Right lobe of liver (tissue), 6 donors: ENCODE data around the gene APOA1. TPM values are rescaled to one million over a fixed set of nuclear protein-coding genes. Genes with fewer than 3 reads are reported as not detected.

Experiments
- ATAC-seq, 4 donors: fragments of 200-7000 bp; cut with Tn5 transposase; one replicate each; pipeline ENCODE4 v1.9.1; 2020; ENCODE audit warnings: mild to moderate bottlenecking in 4 of 4, moderate library complexity in 4 of 4
- DNase-seq, 3 donors: peaks; one replicate each; pipeline ENCODE4 v3.0.0-alpha.2; 2020
- H3K27ac ChIP-seq, 3 donors: fragments of 200-600 bp; one replicate each; pipeline ENCODE4 v1.8.0; 2022
- H3K27me3 ChIP-seq, 2 donors: fragments of 200-600 bp; one replicate each; pipeline ENCODE4 v1.8.0; 2022
- H3K36me3 ChIP-seq, 4 donors: fragments of 200-600 bp; sonication (generic) in 1 of 4; one replicate each; pipeline versions ENCODE4 v1.5.1 to v1.8.0; 2017 to 2022; ENCODE audit warnings: control low read depth in 1 of 4
- H3K4me1 ChIP-seq, 4 donors: fragments of 200-600 bp; sonication (generic) in 1 of 4; one replicate each; pipeline versions ENCODE4 v1.5.1 to v1.8.0; 2017 to 2022; ENCODE audit warnings: control low read depth in 1 of 4
- H3K4me3 ChIP-seq, 3 donors: fragments of 200-600 bp; one replicate each; pipeline ENCODE4 v1.8.0; 2022
- H3K9me3 ChIP-seq, 4 donors: fragments of 200-600 bp; sonication (generic) in 1 of 4; one replicate each; pipeline versions ENCODE4 v1.5.1 to v1.8.0; 2017 to 2022; ENCODE audit warnings: control low read depth in 1 of 4
- POLR2A ChIP-seq: fragments of 450-650 bp; IDR thresholded peaks from one replicate; pipeline ENCODE4 v1.6.1; 2017; ENCODE audit warnings: antibody characterized with exemption, mild to moderate bottlenecking
- WGBS: methylation state at CpG from one replicate; pipeline ENCODE4 v1.1.6; 2018; ENCODE audit warnings: low coverage, low lambda C conversion rate; ENCODE audit not compliant: insufficient coverage; ENCODE audit errors: missing lambda C conversion rate; 5-methylcytosine and 5-hydroxymethylcytosine counted together
- intact Hi-C, 2 donors: fragments of 100-400 bp; cut with DNase I; formaldehyde crosslinking; loops; one replicate each; pipeline versions ENCODE4 v1.11.2 to v1.14.1; 2022
- total RNA-seq, 6 experiments: library from RNA; depleted of rRNA in 2 of 6; stranded (reverse); fragments of >200 nt in 2 of 6; fragmentation: NEBNext Ultra II Directional in 3 of 6; extraction: Animal tissue kit (Norgen Biotek cat#: 25700) in 3 of 6; gene quantifications; one replicate each; pipeline versions ENCODE4 v1.1.0 to v1.2.4, GENCODE V29; 2016 to 2023
- TF ChIP-seq, protein P1 (sequence below), 4 donors: fragments of 200-600 bp in 3 of 4; fragments of 450-650 bp in 1 of 4; IDR thresholded peaks; one replicate each; pipeline versions ENCODE4 v1.5.1 to v1.8.0; 2016 to 2022; ENCODE audit warnings: antibody characterized with exemption in 4 of 4, mild to moderate bottlenecking in 2 of 4
- donor health status: DM: no; HTN: yes; CAD: no.
- donor health status: DM: no; HTN: no; CAD: no.
- donor health status: DM: no; HTN: no; CAD: no.
- donor health status: DM: no; HTN: yes; CAD: no.
- donor health status: DM: no; HTN: yes; CAD: no.

The APOA1 gene
- total RNA-seq, 6 experiments from 2014 or later, result 5,429 to 12,494 (median 8,679) TPM

GRCh38 chr11:116833816-116834534 is 3.4 kb downstream of the APOA1 start:
- ATAC-seq (peak; percentile 5 to 30 (median 24)), DNase-seq (peak; percentile 65 to 92 (median 87))
- H3K9me3 ChIP-seq, result no peaks in the 10 kb centered on the region
- peaks cover 0 to 22% (median 6%) of the 10 kb centered on the region in 4 donors for H3K4me1 ChIP-seq
- TF ChIP-seq, protein P1, sequence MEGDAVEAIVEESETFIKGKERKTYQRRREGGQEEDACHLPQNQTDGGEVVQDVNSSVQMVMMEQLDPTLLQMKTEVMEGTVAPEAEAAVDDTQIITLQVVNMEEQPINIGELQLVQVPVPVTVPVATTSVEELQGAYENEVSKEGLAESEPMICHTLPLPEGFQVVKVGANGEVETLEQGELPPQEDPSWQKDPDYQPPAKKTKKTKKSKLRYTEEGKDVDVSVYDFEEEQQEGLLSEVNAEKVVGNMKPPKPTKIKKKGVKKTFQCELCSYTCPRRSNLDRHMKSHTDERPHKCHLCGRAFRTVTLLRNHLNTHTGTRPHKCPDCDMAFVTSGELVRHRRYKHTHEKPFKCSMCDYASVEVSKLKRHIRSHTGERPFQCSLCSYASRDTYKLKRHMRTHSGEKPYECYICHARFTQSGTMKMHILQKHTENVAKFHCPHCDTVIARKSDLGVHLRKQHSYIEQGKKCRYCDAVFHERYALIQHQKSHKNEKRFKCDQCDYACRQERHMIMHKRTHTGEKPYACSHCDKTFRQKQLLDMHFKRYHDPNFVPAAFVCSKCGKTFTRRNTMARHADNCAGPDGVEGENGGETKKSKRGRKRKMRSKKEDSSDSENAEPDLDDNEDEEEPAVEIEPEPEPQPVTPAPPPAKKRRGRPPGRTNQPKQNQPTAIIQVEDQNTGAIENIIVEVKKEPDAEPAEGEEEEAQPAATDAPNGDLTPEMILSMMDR (IDR thresholded peaks at IDR 0.05), result no peak
- peak; percentile 38 for TF ChIP-seq POLR2A
- 39% methylated on average over 11 of the region's 14 CpGs for WGBS
- H3K4me3 ChIP-seq, result no peak overlapping the region
- intact Hi-C loops, result no loop called here
- peak overlapping the region in 2 of 3 donors; percentile 80 to 87 for H3K27ac ChIP-seq
- no peaks in the 10 kb centered on the region for H3K27me3 ChIP-seq
- peaks cover 0 to 6% (median 0%) of the 10 kb centered on the region in 4 donors for H3K36me3 ChIP-seq

GRCh38 chr11:116833491-116833815 is 4.0 kb downstream of the APOA1 start:
- Histone ChIP-seq H3K4me3 (peak overlapping the region in 2 of 3 donors; percentile 81 to 90), H3K9me3 (no peaks in the 10 kb centered on the region), H3K4me1 (peaks cover 0 to 22% (median 6%) of the 10 kb centered on the region in 4 donors), H3K27ac (peak overlapping the region in 2 of 3 donors; percentile 80 to 87), H3K36me3 (peaks cover 0 to 6% (median 0%) of the 10 kb centered on the region in 4 donors), H3K27me3 (no peaks in the 10 kb centered on the region)
- no peak for ATAC-seq
- DNase-seq, result no peak
- intact Hi-C loops, result no loop called here
- WGBS, result 37% methylated on average over 9 of the region's 10 CpGs
- no peak for TF ChIP-seq POLR2A
- TF ChIP-seq, protein P1 (IDR thresholded peaks at IDR 0.05), result no peak

- peaks cover 0 to 22% (median 5%) of the 10 kb centered on the region in 4 donors for H3K4me1 ChIP-seq
- intact Hi-C loops, result no loop called here
- 27% methylated on average over 4 of the region's 13 CpGs for WGBS
- peak overlapping the region; percentile 18 to 90 (median 81) for H3K4me3 ChIP-seq
- peak overlapping the region in 2 of 3 donors; percentile 80 to 87 for H3K27ac ChIP-seq
- ATAC-seq, result peak in 3 of 4 donors; percentile 1 to 16 (median 7)
- DNase-seq, result peak; percentile 68 to 83 (median 81)
- TF ChIP-seq POLR2A, result peak; percentile 58
- TF ChIP-seq, protein P1 (IDR thresholded peaks at IDR 0.05), result peak in 1 of 4 donors; percentile 23
- peaks cover 0 to 6% (median 0%) of the 10 kb centered on the region in 4 donors for H3K36me3 ChIP-seq
- H3K9me3 ChIP-seq, result no peaks in the 10 kb centered on the region
- no peaks in the 10 kb centered on the region for H3K27me3 ChIP-seq
These were observed 4.8 kb downstream of the APOA1 start for GRCh38 chr11:116832350-116833290.

DNA sequence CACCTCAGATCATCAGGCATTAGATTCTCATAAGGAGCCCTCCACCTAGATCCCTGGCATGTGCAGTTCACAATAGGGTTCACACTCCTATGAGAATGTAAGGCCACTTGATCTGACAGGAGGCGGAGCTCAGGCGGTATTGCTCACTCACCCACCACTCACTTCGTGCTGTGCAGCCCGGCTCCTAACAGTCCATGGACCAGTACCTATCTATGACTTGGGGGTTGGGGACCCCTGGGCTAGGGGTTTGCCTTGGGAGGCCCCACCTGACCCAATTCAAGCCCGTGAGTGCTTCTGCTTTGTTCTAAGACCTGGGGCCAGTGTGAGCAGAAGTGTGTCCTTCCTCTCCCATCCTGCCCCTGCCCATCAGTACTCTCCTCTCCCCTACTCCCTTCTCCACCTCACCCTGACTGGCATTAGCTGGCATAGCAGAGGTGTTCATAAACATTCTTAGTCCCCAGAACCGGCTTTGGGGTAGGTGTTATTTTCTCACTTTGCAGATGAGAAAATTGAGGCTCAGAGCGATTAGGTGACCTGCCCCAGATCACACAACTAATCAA is 5.6 kb downstream of the APOA1 start:
- Histone ChIP-seq H3K4me1 (peaks cover 0 to 29% (median 9%) of the 10 kb centered on the region in 4 donors), H3K4me3 (peak overlapping the region; percentile 48 to 90 (median 81)), H3K9me3 (no peaks in the 10 kb centered on the region), H3K27me3 (no peaks in the 10 kb centered on the region), H3K27ac (peak overlapping the region; percentile 17 to 87 (median 80)), H3K36me3 (peaks cover 0 to 6% (median 0%) of the 10 kb centered on the region in 4 donors)
- DNase-seq (peak in 1 of 3 donors; percentile 48), ATAC-seq (no peak)
- intact Hi-C loops, result no loop called here
- WGBS, result 40% methylated on average over 3 of the region's 7 CpGs
- TF ChIP-seq POLR2A, result no peak
- TF ChIP-seq, protein P1 (IDR thresholded peaks at IDR 0.05), result no peak
